PC-3 (cell line): ENCODE data around the gene FLNB. TPM values are rescaled to one million over a fixed set of nuclear protein-coding genes. Genes with fewer than 3 reads are reported as not detected.

ENCODE experiments used
- ATAC-seq: fragments of 200-7000 bp; cut with Tn5 transposase; 2 replicates; pipeline ENCODE4 v1.9.1; 2020; ENCODE audit warnings: mild to moderate bottlenecking, moderate library complexity
- BruUV-seq: library from RNA; stranded (reverse); fragments of 400-500 nt; replicated peaks from 2 replicates; lab custom pipeline; 2021; lab: Mats Ljungman, UMichigan
- CTCF ChIA-PET: fragments of 300-600 bp; sonication (Branson Sonifier 250); formaldehyde crosslinking; loops from one replicate; lab custom pipeline; 2022; ENCODE audit warnings: antibody characterized with exemption; lab: Charles Lee
- POLR2A ChIA-PET: fragments of 300-600 bp; sonication (Branson Sonifier 250); formaldehyde crosslinking; loops from one replicate; lab custom pipeline; 2022; ENCODE audit warnings: antibody characterized with exemption; ENCODE audit not compliant: unreplicated experiment; lab: Charles Lee
- DNase-seq: peaks from one replicate; pipeline ENCODE4 v3.0.0-alpha.2; 2015
- H2AFZ ChIP-seq: fragments of 300-600 bp; sonication (generic); 2 replicates; pipeline ENCODE4 v1.6.0; 2016; ENCODE audit warnings: antibody characterized with exemption, low read length
- H3F3A ChIP-seq: fragments of 300-600 bp; sonication (generic); one replicate; pipeline ENCODE4 v1.6.0; 2017; ENCODE audit warnings: antibody characterized with exemption, low read length, control low read depth, mild to moderate bottlenecking; ENCODE audit not compliant: unreplicated experiment
- H3K27ac ChIP-seq: fragments of 300-600 bp; sonication (generic); 2 replicates; pipeline ENCODE4 v1.5.1; 2016; ENCODE audit warnings: mild to moderate bottlenecking, low read length
- H3K27me3 ChIP-seq: fragments of 300-600 bp; sonication (generic); 2 replicates; pipeline ENCODE4 v1.6.1; 2016; ENCODE audit warnings: low read length, mixed read lengths
- H3K36me3 ChIP-seq: fragments of 300-600 bp; sonication (generic); 2 replicates; pipeline ENCODE4 v1.6.1; 2016; ENCODE audit warnings: low read depth, mixed run types, low read length, mixed read lengths
- H3K4me1 ChIP-seq: fragments of 300-600 bp; sonication (generic); 2 replicates; pipeline ENCODE4 v1.5.1; 2016; ENCODE audit warnings: low read length; ENCODE audit not compliant: insufficient read depth
- H3K4me2 ChIP-seq: fragments of 300-600 bp; sonication (generic); 2 replicates; pipeline ENCODE4 v1.6.0; 2016; ENCODE audit warnings: low read length
- H3K4me3 ChIP-seq: fragments of 300-600 bp; sonication (generic); 2 replicates; pipeline ENCODE4 v1.5.1; 2016; ENCODE audit warnings: mild to moderate bottlenecking, low read length, mixed read lengths
- H3K79me2 ChIP-seq: fragments of 300-600 bp; sonication (generic); 2 replicates; pipeline ENCODE4 v1.6.1; 2017; ENCODE audit warnings: low read length, mixed read lengths
- H3K9ac ChIP-seq: fragments of 300-600 bp; sonication (generic); 2 replicates; pipeline ENCODE4 v1.6.0; 2016; ENCODE audit warnings: mild to moderate bottlenecking, low read length
- H3K9me2 ChIP-seq: fragments of 300-600 bp; sonication (generic); replicated peaks from 2 replicates; pipeline ENCODE4 v1.6.1; 2016; ENCODE audit warnings: mixed run types, low read length, mixed read lengths
- H3K9me3 ChIP-seq: fragments of 300-600 bp; sonication (generic); 2 replicates; pipeline ENCODE4 v1.6.1; 2016; ENCODE audit warnings: low read length, mixed read lengths
- H4K20me1 ChIP-seq: fragments of 300-600 bp; sonication (generic); 2 replicates; pipeline ENCODE4 v1.6.1; 2016; ENCODE audit warnings: low read length, mixed read lengths
- EZH2 ChIP-seq: fragments of 300-600 bp; sonication (generic); IDR thresholded peaks from one replicate; pipeline ENCODE4 v1.6.1; 2017; ENCODE audit warnings: antibody characterized with exemption, mild to moderate bottlenecking, low read length; ENCODE audit not compliant: unreplicated experiment
- EZH2phosphoT487 ChIP-seq: fragments of 300-600 bp; sonication (generic); IDR thresholded peaks from 2 replicates; pipeline ENCODE4 v1.6.1; 2018; ENCODE audit warnings: mild to moderate bottlenecking, antibody characterized with exemption, low read length, borderline replicate concordance
- intact Hi-C: fragments of 100-400 bp; cut with micrococcal nuclease; formaldehyde crosslinking; loops from 2 replicates; pipeline ENCODE4 v1.9.0; 2023
- total RNA-seq: library from RNA; depleted of rRNA; stranded (reverse); fragments of >200 nt; gene quantifications from 2 replicates; pipeline ENCODE4 v1.2.3, GENCODE V29; 2014
- TF ChIP-seq, protein P1 (sequence below): fragments of 300-600 bp; sonication (generic); conservative IDR thresholded peaks from 2 replicates; pipeline ENCODE4 v1.5.1; 2017; ENCODE audit warnings: antibody characterized with exemption, low read depth, mild to moderate bottlenecking, low read length

FLNB gene
- total RNA-seq, 1 experiment from 2014 or later, result 505 TPM

DNA sequence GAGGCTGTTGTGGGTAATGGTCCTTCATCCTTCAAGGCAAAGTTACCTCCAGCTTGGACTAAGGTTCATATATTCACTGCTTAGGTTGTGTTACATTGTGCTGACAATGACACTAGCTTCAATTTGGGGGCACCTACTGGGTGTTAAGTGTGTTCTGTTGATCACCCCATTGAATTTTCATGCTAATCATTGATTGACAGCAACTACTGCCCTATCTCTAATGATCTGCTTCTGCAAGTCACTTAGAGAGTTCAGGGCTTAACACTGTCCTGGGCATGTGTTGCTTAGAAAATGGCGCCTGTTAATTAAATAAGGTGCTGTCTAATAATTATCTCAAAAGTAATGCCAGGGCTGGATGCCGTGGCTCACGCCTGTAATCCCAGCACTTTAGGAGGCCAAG lies 3.4 kb downstream of the FLNB start:
- Histone ChIP-seq H3K4me1 (peaks cover 58% of the 10 kb centered on the region), H3K36me3 (peaks cover 30% of the 10 kb centered on the region)
- no TSS peak for BruUV-seq

DNA sequence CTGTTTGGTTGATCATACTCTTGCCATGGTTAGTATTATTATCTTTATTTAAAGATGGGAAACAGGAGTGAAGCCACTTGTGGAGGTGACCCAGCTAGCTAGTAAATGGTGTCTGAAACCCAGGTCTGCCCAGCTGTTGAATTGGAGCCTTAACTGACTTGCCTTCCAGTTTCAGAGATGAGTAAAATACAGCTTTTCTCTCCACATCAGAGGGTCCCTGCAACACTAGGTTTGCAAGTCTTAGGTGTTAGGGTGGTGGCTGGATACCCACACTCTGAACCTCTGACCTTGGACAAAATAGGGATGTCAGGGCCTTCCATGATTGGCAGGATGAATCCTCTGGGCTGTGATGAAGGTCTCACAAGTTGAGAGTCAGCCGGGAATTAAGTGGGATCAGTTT lies 4.1 kb downstream of the FLNB start:
- Histone ChIP-seq H3K9ac (no peak overlapping the region), H3F3A (no peaks in the 10 kb centered on the region), H2AFZ (no peak overlapping the region), H3K27me3 (no peaks in the 10 kb centered on the region), H3K4me3 (peak overlapping the region; percentile 96), H3K9me3 (no peaks in the 10 kb centered on the region), H3K9me2 (no peaks in the 10 kb centered on the region), H3K79me2 (peaks cover 98% of the 10 kb centered on the region), H3K4me2 (peak overlapping the region; percentile 84), H3K27ac (no peak overlapping the region), H3K36me3 (peaks cover 34% of the 10 kb centered on the region), H3K4me1 (peaks cover 56% of the 10 kb centered on the region), H4K20me1 (peaks cover 80% of the 10 kb centered on the region)
- TF ChIP-seq, protein P1, sequence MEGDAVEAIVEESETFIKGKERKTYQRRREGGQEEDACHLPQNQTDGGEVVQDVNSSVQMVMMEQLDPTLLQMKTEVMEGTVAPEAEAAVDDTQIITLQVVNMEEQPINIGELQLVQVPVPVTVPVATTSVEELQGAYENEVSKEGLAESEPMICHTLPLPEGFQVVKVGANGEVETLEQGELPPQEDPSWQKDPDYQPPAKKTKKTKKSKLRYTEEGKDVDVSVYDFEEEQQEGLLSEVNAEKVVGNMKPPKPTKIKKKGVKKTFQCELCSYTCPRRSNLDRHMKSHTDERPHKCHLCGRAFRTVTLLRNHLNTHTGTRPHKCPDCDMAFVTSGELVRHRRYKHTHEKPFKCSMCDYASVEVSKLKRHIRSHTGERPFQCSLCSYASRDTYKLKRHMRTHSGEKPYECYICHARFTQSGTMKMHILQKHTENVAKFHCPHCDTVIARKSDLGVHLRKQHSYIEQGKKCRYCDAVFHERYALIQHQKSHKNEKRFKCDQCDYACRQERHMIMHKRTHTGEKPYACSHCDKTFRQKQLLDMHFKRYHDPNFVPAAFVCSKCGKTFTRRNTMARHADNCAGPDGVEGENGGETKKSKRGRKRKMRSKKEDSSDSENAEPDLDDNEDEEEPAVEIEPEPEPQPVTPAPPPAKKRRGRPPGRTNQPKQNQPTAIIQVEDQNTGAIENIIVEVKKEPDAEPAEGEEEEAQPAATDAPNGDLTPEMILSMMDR, result no peak
- no peak for TF ChIP-seq EZH2phosphoT487
- TF ChIP-seq EZH2, result no peak
- BruUV-seq, result no TSS peak
- ChIA-PET CTCF (no interaction called here), POLR2A (interaction anchor here (0.5 kb wide), 1 partner anchor 36 kb away, joined by 4 read pairs; no protein-coding TSS in a partner anchor)
- intact Hi-C loops, result no loop called here
- no peak for ATAC-seq
- no peak for DNase-seq

More for the DNA sequence above, 3.4 kb downstream of the FLNB start:
- Histone ChIP-seq H3K27me3 (no peaks in the 10 kb centered on the region), H3F3A (no peaks in the 10 kb centered on the region), H3K27ac (peak overlapping the region; percentile 66; the same call in 1 of the 2 replicates), H3K9me2 (no peaks in the 10 kb centered on the region), H3K9ac (no peak overlapping the region), H2AFZ (no peak overlapping the region), H3K4me3 (peak overlapping the region; percentile 96), H3K4me2 (peak overlapping the region; percentile 84), H4K20me1 (peaks cover 75% of the 10 kb centered on the region), H3K79me2 (peaks cover 93% of the 10 kb centered on the region), H3K9me3 (no peaks in the 10 kb centered on the region)
- DNase-seq, result no peak
- POLR2A ChIA-PET, result no interaction called here
- TF ChIP-seq, protein P1, result no peak
- TF ChIP-seq EZH2, result no peak
- no peak for TF ChIP-seq EZH2phosphoT487
- intact Hi-C loops, result loop anchor here (2.0 kb wide), 1 partner anchor 15 kb away; no protein-coding TSS in a partner anchor
- no peak for ATAC-seq
- CTCF ChIA-PET, result no interaction called here

DNA sequence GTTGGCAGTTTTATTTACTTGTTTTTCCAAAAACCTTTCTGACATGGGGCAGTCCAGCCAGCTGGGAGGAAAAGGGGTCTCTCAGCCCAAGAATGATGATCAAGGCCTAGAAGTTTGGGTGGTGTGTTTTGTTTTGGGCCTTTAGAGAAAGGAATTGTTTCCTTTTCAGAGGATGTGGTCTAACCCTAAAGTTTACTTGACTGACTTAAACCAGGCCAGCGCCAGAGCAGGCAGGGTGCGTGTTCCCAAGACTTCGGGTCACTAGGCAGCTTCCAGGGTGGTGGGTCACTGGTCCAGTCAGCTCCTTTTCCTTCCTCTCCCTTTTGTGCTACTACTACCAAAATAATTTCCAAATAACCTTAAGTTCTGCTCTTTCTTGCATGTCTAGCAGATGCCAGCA lies 4.9 kb downstream of the FLNB start:
- peak overlapping the region; percentile 96 for H3K4me3 ChIP-seq
- H4K20me1 ChIP-seq, result peaks cover 88% of the 10 kb centered on the region
- H3K4me2 ChIP-seq, result peak overlapping the region; percentile 84
- no TSS peak for BruUV-seq
- H2AFZ ChIP-seq, result no peak overlapping the region
- peaks cover 99% of the 10 kb centered on the region for H3K79me2 ChIP-seq
- peaks cover 49% of the 10 kb centered on the region for H3K4me1 ChIP-seq
- H3K27ac ChIP-seq, result no peak overlapping the region
- peaks cover 37% of the 10 kb centered on the region for H3K36me3 ChIP-seq
- H3K9ac ChIP-seq, result no peak overlapping the region
- no peaks in the 10 kb centered on the region for H3K9me3 ChIP-seq
- no peaks in the 10 kb centered on the region for H3F3A ChIP-seq
- DNase-seq (no peak), ATAC-seq (no peak)
- POLR2A ChIA-PET, result no interaction called here
- CTCF ChIA-PET, result no interaction called here
- no peaks in the 10 kb centered on the region for H3K27me3 ChIP-seq
- intact Hi-C loops, result no loop called here
- TF ChIP-seq EZH2phosphoT487, result no peak
- no peaks in the 10 kb centered on the region for H3K9me2 ChIP-seq
